K562 (cell line): Measurements from ENCODE around the gene MYO1E. TPM values are rescaled to one million over a fixed set of nuclear protein-coding genes. Genes with fewer than 3 reads are reported as not detected.

ENCODE experiments used
- CBX3 ChIP-seq, 2 experiments: IDR thresholded peaks; 1 replicate in 1 of 2; 2 replicates in 1 of 2; pipeline ENCODE4 v1.6.1; 2012; ENCODE audit warnings: inconsistent platforms in 2 of 2, low read length in 2 of 2, borderline replicate concordance in 1 of 2, control low read depth in 1 of 2
- CC2D1A ChIP-seq: fragments of 450-650 bp; IDR thresholded peaks from 2 replicates; pipeline ENCODE4 v1.6.1; 2017; ENCODE audit warnings: mild to moderate bottlenecking
- GABPA ChIP-seq: fragments of 200-800 bp; sonication (Bioruptor generic); conservative IDR thresholded peaks from 2 replicates; pipeline ENCODE4 v1.6.1; 2016; ENCODE audit warnings: low read depth, missing genetic modification characterization, missing compliant biosample characterization
- HDAC2 ChIP-seq: fragments of 450-650 bp; IDR thresholded peaks from 2 replicates; pipeline ENCODE4 v1.6.1; 2016; ENCODE audit warnings: mild to moderate bottlenecking
- HNRNPLL ChIP-seq: fragments of 200-400 bp; formaldehyde crosslinking; IDR thresholded peaks from 2 replicates; pipeline ENCODE4 v1.6.1; 2017; ENCODE audit warnings: low read length, low read depth, mild to moderate bottlenecking; ENCODE audit not compliant: poor library complexity, severe bottlenecking
- HSF4 ChIP-seq: fragments of 250-450 bp; sonication (Bioruptor Pico); IDR thresholded peaks from 2 replicates; pipeline ENCODE4 v2.1.2; 2022; ENCODE audit warnings: mild to moderate bottlenecking, moderate library complexity, borderline replicate concordance
- MGA ChIP-seq: fragments of 450-650 bp; IDR thresholded peaks from 2 replicates; pipeline ENCODE4 v1.6.1; 2016; ENCODE audit warnings: mild to moderate bottlenecking, moderate library complexity
- MLLT1 ChIP-seq, 2 experiments: fragments of 450-650 bp; IDR thresholded peaks; 2 replicates each; pipeline ENCODE4 v1.6.1; 2016
- SETDB1 ChIP-seq: IDR thresholded peaks from one replicate; pipeline ENCODE4 v1.6.1; 2012; ENCODE audit warnings: low read length, control low read depth, inconsistent platforms
- XRCC5 ChIP-seq: fragments of 200-400 bp; formaldehyde crosslinking; IDR thresholded peaks from 2 replicates; pipeline ENCODE4 v1.6.1; 2017; ENCODE audit warnings: low read depth, mild to moderate bottlenecking, low read length
- ZNF695 ChIP-seq: fragments of 450-650 bp; formaldehyde crosslinking; IDR thresholded peaks from 2 replicates; pipeline ENCODE4 v1.4.0; 2020; ENCODE audit warnings: mild to moderate bottlenecking, moderate library complexity
- ZNF699 ChIP-seq: fragments of 250-450 bp; sonication (Bioruptor Pico); IDR thresholded peaks from 2 replicates; pipeline ENCODE4 v1.8.0; 2021; ENCODE audit warnings: mild to moderate bottlenecking, moderate library complexity; ENCODE audit not compliant: insufficient replicate concordance
- polyA plus RNA-seq, 8 experiments: library from polyadenylated mRNA; depleted of rRNA in 4 of 8; stranded (reverse) in 5 of 8; unstranded in 3 of 8; fragments of >200 nt; fragmentation: Nextera tagmentation in 2 of 8; fragmentation: Illumina TruSeq in 1 of 8; extraction: Ambion mirVana in 2 of 8; extraction: Trizol in 1 of 8; gene quantifications; 2 replicates each; pipeline versions ENCODE4 v1.2.1 to v1.2.3, GENCODE V29; 2011 to 2014; ENCODE audit warnings: inconsistent platforms in 1 of 8, missing spikeins in 1 of 8
- total RNA-seq, 7 experiments: library from RNA; depleted of rRNA in 6 of 7; stranded (reverse); fragments of >200 nt in 6 of 7; fragmentation: Illumina TruSeq in 2 of 7; extraction: Trizol in 2 of 7; gene quantifications; 2 replicates each; pipeline versions ENCODE4 v1.2.1 to v1.2.3, GENCODE V29; 2011 to 2021; ENCODE audit warnings: low replicate concordance in 1 of 7

Gene MYO1E
- total and polyA plus RNA-seq, 9 of the 15 experiments (the other 6 are each of a cell fraction or from before 2014, with no cell fraction given): under 0.01 to 0.44 (median 0.01) TPM; not detected in 6

GRCh38 chr15:59138243-59138642 lies 234.4 kb downstream of the MYO1E start (continued):
- TF ChIP-seq MGA: peak; percentile 73
- no peak for TF ChIP-seq HSF4 (CRISPR knock-in tag)
- TF ChIP-seq HNRNPLL: no peak
- peak; percentile 77; the same call in 1 of the 2 replicates for TF ChIP-seq XRCC5
- TF ChIP-seq CBX3 (IDR thresholded peaks at IDR 0.05; ENCODE audit: borderline replicate concordance in 1 of 2, low read length in 2 of 2): peak in 1 of 2 experiments; percentile 86; a peak in 2 of 3 replicates
- TF ChIP-seq HDAC2: 0 out of 2 replicates have a peak, but pooled peaks have one; percentile 23
- TF ChIP-seq GABPA (tag): no peak
- TF ChIP-seq MLLT1 (IDR thresholded peaks at IDR 0.05): peak in 1 of 2 experiments; percentile 57; a peak in 1 of 4 replicates
- no peak for TF ChIP-seq SETDB1
- TF ChIP-seq CC2D1A: peak; percentile 63; the same call in 1 of the 2 replicates
- no peak for TF ChIP-seq ZNF695 (CRISPR knock-in tag)
- TF ChIP-seq ZNF699 (CRISPR knock-in tag): no peak
